ENCODE measurements around the gene ZNF169.

GRCh38 chr9:94213511-94214124 is 45.5 kb upstream of the ZNF169 start:
- TF ChIP-seq, protein P1, sequence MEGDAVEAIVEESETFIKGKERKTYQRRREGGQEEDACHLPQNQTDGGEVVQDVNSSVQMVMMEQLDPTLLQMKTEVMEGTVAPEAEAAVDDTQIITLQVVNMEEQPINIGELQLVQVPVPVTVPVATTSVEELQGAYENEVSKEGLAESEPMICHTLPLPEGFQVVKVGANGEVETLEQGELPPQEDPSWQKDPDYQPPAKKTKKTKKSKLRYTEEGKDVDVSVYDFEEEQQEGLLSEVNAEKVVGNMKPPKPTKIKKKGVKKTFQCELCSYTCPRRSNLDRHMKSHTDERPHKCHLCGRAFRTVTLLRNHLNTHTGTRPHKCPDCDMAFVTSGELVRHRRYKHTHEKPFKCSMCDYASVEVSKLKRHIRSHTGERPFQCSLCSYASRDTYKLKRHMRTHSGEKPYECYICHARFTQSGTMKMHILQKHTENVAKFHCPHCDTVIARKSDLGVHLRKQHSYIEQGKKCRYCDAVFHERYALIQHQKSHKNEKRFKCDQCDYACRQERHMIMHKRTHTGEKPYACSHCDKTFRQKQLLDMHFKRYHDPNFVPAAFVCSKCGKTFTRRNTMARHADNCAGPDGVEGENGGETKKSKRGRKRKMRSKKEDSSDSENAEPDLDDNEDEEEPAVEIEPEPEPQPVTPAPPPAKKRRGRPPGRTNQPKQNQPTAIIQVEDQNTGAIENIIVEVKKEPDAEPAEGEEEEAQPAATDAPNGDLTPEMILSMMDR (IDR thresholded peaks at IDR 0.05) = peak; percentile 61
- TF ChIP-seq ESRRA (CRISPR knock-in tag; IDR thresholded peaks at IDR 0.05; ENCODE audit: borderline replicate concordance) = no peak
- TF ChIP-seq, protein P2, sequence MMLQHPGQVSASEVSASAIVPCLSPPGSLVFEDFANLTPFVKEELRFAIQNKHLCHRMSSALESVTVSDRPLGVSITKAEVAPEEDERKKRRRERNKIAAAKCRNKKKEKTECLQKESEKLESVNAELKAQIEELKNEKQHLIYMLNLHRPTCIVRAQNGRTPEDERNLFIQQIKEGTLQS (CRISPR knock-in tag; conservative IDR thresholded peaks at IDR 0.05) = no peak
- TF ChIP-seq, protein P3, sequence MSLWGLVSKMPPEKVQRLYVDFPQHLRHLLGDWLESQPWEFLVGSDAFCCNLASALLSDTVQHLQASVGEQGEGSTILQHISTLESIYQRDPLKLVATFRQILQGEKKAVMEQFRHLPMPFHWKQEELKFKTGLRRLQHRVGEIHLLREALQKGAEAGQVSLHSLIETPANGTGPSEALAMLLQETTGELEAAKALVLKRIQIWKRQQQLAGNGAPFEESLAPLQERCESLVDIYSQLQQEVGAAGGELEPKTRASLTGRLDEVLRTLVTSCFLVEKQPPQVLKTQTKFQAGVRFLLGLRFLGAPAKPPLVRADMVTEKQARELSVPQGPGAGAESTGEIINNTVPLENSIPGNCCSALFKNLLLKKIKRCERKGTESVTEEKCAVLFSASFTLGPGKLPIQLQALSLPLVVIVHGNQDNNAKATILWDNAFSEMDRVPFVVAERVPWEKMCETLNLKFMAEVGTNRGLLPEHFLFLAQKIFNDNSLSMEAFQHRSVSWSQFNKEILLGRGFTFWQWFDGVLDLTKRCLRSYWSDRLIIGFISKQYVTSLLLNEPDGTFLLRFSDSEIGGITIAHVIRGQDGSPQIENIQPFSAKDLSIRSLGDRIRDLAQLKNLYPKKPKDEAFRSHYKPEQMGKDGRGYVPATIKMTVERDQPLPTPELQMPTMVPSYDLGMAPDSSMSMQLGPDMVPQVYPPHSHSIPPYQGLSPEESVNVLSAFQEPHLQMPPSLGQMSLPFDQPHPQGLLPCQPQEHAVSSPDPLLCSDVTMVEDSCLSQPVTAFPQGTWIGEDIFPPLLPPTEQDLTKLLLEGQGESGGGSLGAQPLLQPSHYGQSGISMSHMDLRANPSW (CRISPR knock-in tag; conservative IDR thresholded peaks at IDR 0.05; ENCODE audit: low read depth) = no peak
- TF ChIP-seq SP1 (CRISPR knock-in tag; conservative IDR thresholded peaks at IDR 0.05) = no peak
- no peak for TF ChIP-seq FOXK1 (CRISPR knock-in tag; IDR thresholded peaks at IDR 0.05)
- no peak for TF ChIP-seq KAT7 (CRISPR knock-in tag; IDR thresholded peaks at IDR 0.05; ENCODE audit: borderline replicate concordance)
- no peak for TF ChIP-seq NFYB (CRISPR knock-in tag; conservative IDR thresholded peaks at IDR 0.05; ENCODE audit: low read depth)
- TF ChIP-seq PRDM15 (CRISPR knock-in tag; IDR thresholded peaks at IDR 0.05) = no peak
- TF ChIP-seq FOXP4 (CRISPR knock-in tag; IDR thresholded peaks at IDR 0.05) = no peak
- 0 out of 2 replicates have a peak, but pooled peaks have one; percentile 11 for TF ChIP-seq ZNF232 (CRISPR knock-in tag; IDR thresholded peaks at IDR 0.05)
- TF ChIP-seq MAX (CRISPR knock-in tag; IDR thresholded peaks at IDR 0.05) = peak; percentile 36; the same call in 1 of the 2 replicates
- no peak for TF ChIP-seq JUN (CRISPR knock-in tag; IDR thresholded peaks at IDR 0.05)
- TF ChIP-seq, protein P4, sequence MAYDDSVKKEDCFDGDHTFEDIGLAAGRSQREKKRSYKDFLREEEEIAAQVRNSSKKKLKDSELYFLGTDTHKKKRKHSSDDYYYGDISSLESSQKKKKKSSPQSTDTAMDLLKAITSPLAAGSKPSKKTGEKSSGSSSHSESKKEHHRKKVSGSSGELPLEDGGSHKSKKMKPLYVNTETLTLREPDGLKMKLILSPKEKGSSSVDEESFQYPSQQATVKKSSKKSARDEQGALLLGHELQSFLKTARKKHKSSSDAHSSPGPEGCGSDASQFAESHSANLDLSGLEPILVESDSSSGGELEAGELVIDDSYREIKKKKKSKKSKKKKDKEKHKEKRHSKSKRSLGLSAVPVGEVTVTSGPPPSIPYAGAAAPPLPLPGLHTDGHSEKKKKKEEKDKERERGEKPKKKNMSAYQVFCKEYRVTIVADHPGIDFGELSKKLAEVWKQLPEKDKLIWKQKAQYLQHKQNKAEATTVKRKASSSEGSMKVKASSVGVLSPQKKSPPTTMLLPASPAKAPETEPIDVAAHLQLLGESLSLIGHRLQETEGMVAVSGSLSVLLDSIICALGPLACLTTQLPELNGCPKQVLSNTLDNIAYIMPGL (CRISPR knock-in tag; IDR thresholded peaks at IDR 0.05) = no peak

Data from WTC11 (cell line).